Liver (tissue), 9 donors: Measurements from ENCODE around the gene MAP3K21. TPM values are rescaled to one million over a fixed set of nuclear protein-coding genes. Genes with fewer than 3 reads are reported as not detected.

Experiments used
- DNase-seq: peaks from one replicate; pipeline ENCODE4 v3.0.0-alpha.2; 2017; ENCODE audit warnings: low spot score
- H3K27ac ChIP-seq, 2 donors: one replicate each; pipeline ENCODE4 v1.7.0; 2013; ENCODE audit warnings: inconsistent platforms in 2 of 2, low read length in 2 of 2, control low read depth in 1 of 2, low read depth in 1 of 2, mild to moderate bottlenecking in 1 of 2
- H3K27me3 ChIP-seq, 4 donors: one replicate each; pipeline versions ENCODE4 v1.6.1 to v1.7.0; 2013; ENCODE audit warnings: low read length in 3 of 4, inconsistent platforms in 1 of 4, mild to moderate bottlenecking in 1 of 4, moderate library complexity in 1 of 4; ENCODE audit not compliant: control insufficient read depth in 4 of 4, insufficient read depth in 4 of 4
- H3K36me3 ChIP-seq, 4 donors: one replicate each; pipeline versions ENCODE4 v1.6.1 to v1.7.0; 2013; ENCODE audit warnings: low read length in 3 of 4, mild to moderate bottlenecking in 3 of 4, low read depth in 1 of 4, moderate library complexity in 1 of 4; ENCODE audit not compliant: control insufficient read depth in 4 of 4, insufficient read depth in 3 of 4
- H3K4me1 ChIP-seq, 4 donors: one replicate each; pipeline versions ENCODE4 v1.6.1 to v1.7.0; 2013; ENCODE audit warnings: low read length in 3 of 4, mild to moderate bottlenecking in 3 of 4, moderate library complexity in 1 of 4; ENCODE audit not compliant: control insufficient read depth in 4 of 4, insufficient read depth in 4 of 4
- H3K4me3 ChIP-seq, 3 donors: one replicate each; pipeline versions ENCODE4 v1.6.1 to v1.7.0; 2013; ENCODE audit warnings: low read length in 3 of 3, control low read depth in 1 of 3, low read depth in 1 of 3, mild to moderate bottlenecking in 1 of 3
- H3K9ac ChIP-seq, 2 donors: one replicate each; pipeline ENCODE4 v1.7.0; 2013; ENCODE audit warnings: low read length in 2 of 2, mild to moderate bottlenecking in 2 of 2, moderate library complexity in 2 of 2, control low read depth in 1 of 2, low read depth in 1 of 2
- H3K9me3 ChIP-seq, 4 donors: one replicate each; pipeline versions ENCODE4 v1.6.1 to v1.7.0; 2013; ENCODE audit warnings: low read length in 3 of 4; ENCODE audit not compliant: control insufficient read depth in 4 of 4
- ATF3 ChIP-seq: IDR thresholded peaks from 2 replicates; pipeline ENCODE4 v1.6.1; 2016; ENCODE audit warnings: antibody characterized with exemption
- CTCF ChIP-seq: fragments of 150-350 bp; IDR thresholded peaks from 2 replicates; pipeline ENCODE4 v1.5.1; 2017; ENCODE audit warnings: improper control_type of control experiment, low read depth, low read length; ENCODE audit not compliant: missing input control
- EGR1 ChIP-seq, 2 donors: IDR thresholded peaks; 2 replicates each; pipeline ENCODE4 v1.6.1; 2016 to 2018; ENCODE audit warnings: antibody characterized with exemption in 2 of 2, low read depth in 2 of 2
- FOXA1 ChIP-seq: IDR thresholded peaks from 2 replicates; pipeline ENCODE4 v1.6.1; 2016; ENCODE audit warnings: antibody characterized with exemption
- FOXA2 ChIP-seq: IDR thresholded peaks from 2 replicates; pipeline ENCODE4 v1.6.1; 2016; ENCODE audit warnings: antibody characterized with exemption
- GABPA ChIP-seq, 2 donors: IDR thresholded peaks in 1 of 2; conservative IDR thresholded peaks in 1 of 2; 2 replicates each; pipeline ENCODE4 v1.6.1; 2016; ENCODE audit warnings: antibody characterized with exemption in 2 of 2, mild to moderate bottlenecking in 1 of 2, moderate library complexity in 1 of 2
- HNF4G ChIP-seq: IDR thresholded peaks from 2 replicates; pipeline ENCODE4 v1.6.1; 2016; ENCODE audit warnings: antibody characterized with exemption
- JUND ChIP-seq, 2 donors: IDR thresholded peaks; 2 replicates each; pipeline ENCODE4 v1.6.1; 2016; ENCODE audit warnings: antibody characterized with exemption in 2 of 2
- MAX ChIP-seq: IDR thresholded peaks from 2 replicates; pipeline ENCODE4 v1.6.1; 2016; ENCODE audit warnings: antibody characterized with exemption
- NR2F2 ChIP-seq: IDR thresholded peaks from 2 replicates; pipeline ENCODE4 v1.6.1; 2016; ENCODE audit warnings: antibody characterized with exemption
- RAD21 ChIP-seq, 2 donors: IDR thresholded peaks; 2 replicates each; pipeline ENCODE4 v1.6.1; 2016; ENCODE audit warnings: antibody characterized with exemption in 2 of 2, mild to moderate bottlenecking in 2 of 2
- RXRA ChIP-seq, 2 donors: IDR thresholded peaks; 2 replicates each; pipeline ENCODE4 v1.6.1; 2017 to 2018; ENCODE audit warnings: antibody characterized with exemption in 2 of 2, mild to moderate bottlenecking in 1 of 2
- SP1 ChIP-seq: IDR thresholded peaks from 2 replicates; pipeline ENCODE4 v1.6.1; 2018; ENCODE audit warnings: antibody characterized with exemption, mild to moderate bottlenecking
- TAF1 ChIP-seq: conservative IDR thresholded peaks from 2 replicates; pipeline ENCODE4 v1.6.1; 2016; ENCODE audit warnings: antibody characterized with exemption, mild to moderate bottlenecking
- YY1 ChIP-seq: IDR thresholded peaks from 2 replicates; pipeline ENCODE4 v1.6.1; 2016; ENCODE audit warnings: antibody characterized with exemption, mild to moderate bottlenecking
- ZBTB33 ChIP-seq: IDR thresholded peaks from 2 replicates; pipeline ENCODE4 v1.6.1; 2016; ENCODE audit warnings: antibody characterized with exemption
- WGBS: extraction: QIAGEN DNeasy Blood & Tissue Kit; methylation state at CpG from one replicate; pipeline ENCODE4 v1.1.7; 2013; 5-methylcytosine and 5-hydroxymethylcytosine counted together
- polyA plus RNA-seq, 2 donors: library from polyadenylated mRNA; stranded (reverse) in 1 of 2; unstranded in 1 of 2; fragments of 200-250 nt in 1 of 2; fragments of >200 nt in 1 of 2; fragmentation: Nextera tagmentation in 1 of 2; extraction: Ambion mirVana in 1 of 2; gene quantifications; one replicate each; pipeline versions ENCODE4 v1.2.1 to v1.2.3, GENCODE V29; 2013 to 2015
- total RNA-seq, 2 donors: library from RNA; depleted of rRNA; stranded (reverse); fragments of >200 nt; gene quantifications; one replicate each; pipeline ENCODE4 v1.2.3, GENCODE V29; 2014
- donor health status: healthy.
- donor health status: healthy.
- donor health status: healthy.
- donor health status: healthy.
- donor health status: healthy.

The MAP3K21 gene
- total and polyA plus RNA-seq, 4 donors: 0.51 to 7.3 (median 1.6) TPM

GRCh38 chr1:233347338-233347737 lies 19.8 kb downstream of the MAP3K21 start:
- DNase-seq: no peak
- 77% methylated on average over 5 of the region's 5 CpGs for WGBS

GRCh38 chr1:233349137-233349536 lies 21.6 kb downstream of the MAP3K21 start:
- WGBS: 97% methylated on average over 5 of the region's 5 CpGs
- H3K4me3 ChIP-seq: no peak overlapping the region
- no peak for DNase-seq
- H3K27ac ChIP-seq: no peak overlapping the region
- no peaks in the 10 kb centered on the region for H3K9me3 ChIP-seq
- H3K9ac ChIP-seq: no peak overlapping the region
- H3K36me3 ChIP-seq: no peaks in the 10 kb centered on the region
- peaks cover 0 to 11% (median 0%) of the 10 kb centered on the region in 4 donors for H3K4me1 ChIP-seq
- no peaks in the 10 kb centered on the region for H3K27me3 ChIP-seq
- TF ChIP-seq NR2F2 (no peak), TAF1 (no peak), EGR1 (IDR thresholded peaks at IDR 0.05; ENCODE audit: low read depth in 2 of 2) (no peak), GABPA (IDR thresholded peaks at IDR 0.05 in 1 of 2, conservative IDR thresholded peaks at IDR 0.05 in 1 of 2) (no peak), JUND (IDR thresholded peaks at IDR 0.05) (no peak), YY1 (no peak), FOXA2 (no peak), SP1 (no peak), RXRA (IDR thresholded peaks at IDR 0.05) (no peak), RAD21 (IDR thresholded peaks at IDR 0.05) (no peak), FOXA1 (no peak), ATF3 (no peak), HNF4G (no peak), CTCF (no peak)

More at GRCh38 chr1:233347338-233347737, 19.8 kb downstream of the MAP3K21 start:
- H3K4me3 ChIP-seq: no peak overlapping the region
- no peaks in the 10 kb centered on the region for H3K9me3 ChIP-seq
- no peaks in the 10 kb centered on the region for H3K27me3 ChIP-seq
- TF ChIP-seq MAX (no peak), NR2F2 (no peak), YY1 (no peak), ZBTB33 (no peak), JUND (IDR thresholded peaks at IDR 0.05) (no peak), EGR1 (IDR thresholded peaks at IDR 0.05; ENCODE audit: low read depth in 2 of 2) (no peak), CTCF (no peak), RAD21 (IDR thresholded peaks at IDR 0.05) (no peak), RXRA (IDR thresholded peaks at IDR 0.05) (no peak), TAF1 (no peak), ATF3 (no peak), FOXA2 (no peak), HNF4G (no peak)
- H3K27ac ChIP-seq: no peak overlapping the region
- H3K36me3 ChIP-seq: no peaks in the 10 kb centered on the region
- H3K4me1 ChIP-seq: peaks cover 4 to 22% (median 14%) of the 10 kb centered on the region in 4 donors
- H3K9ac ChIP-seq: no peak overlapping the region
